ENCODE data around the gene IZUMO1R.
"Not testable (repeated sequence)": the region's sequence is repeated elsewhere in the genome, so short reads cannot be mapped to it uniquely, and the experiment has no call there.

IZUMO1R gene

DNA sequence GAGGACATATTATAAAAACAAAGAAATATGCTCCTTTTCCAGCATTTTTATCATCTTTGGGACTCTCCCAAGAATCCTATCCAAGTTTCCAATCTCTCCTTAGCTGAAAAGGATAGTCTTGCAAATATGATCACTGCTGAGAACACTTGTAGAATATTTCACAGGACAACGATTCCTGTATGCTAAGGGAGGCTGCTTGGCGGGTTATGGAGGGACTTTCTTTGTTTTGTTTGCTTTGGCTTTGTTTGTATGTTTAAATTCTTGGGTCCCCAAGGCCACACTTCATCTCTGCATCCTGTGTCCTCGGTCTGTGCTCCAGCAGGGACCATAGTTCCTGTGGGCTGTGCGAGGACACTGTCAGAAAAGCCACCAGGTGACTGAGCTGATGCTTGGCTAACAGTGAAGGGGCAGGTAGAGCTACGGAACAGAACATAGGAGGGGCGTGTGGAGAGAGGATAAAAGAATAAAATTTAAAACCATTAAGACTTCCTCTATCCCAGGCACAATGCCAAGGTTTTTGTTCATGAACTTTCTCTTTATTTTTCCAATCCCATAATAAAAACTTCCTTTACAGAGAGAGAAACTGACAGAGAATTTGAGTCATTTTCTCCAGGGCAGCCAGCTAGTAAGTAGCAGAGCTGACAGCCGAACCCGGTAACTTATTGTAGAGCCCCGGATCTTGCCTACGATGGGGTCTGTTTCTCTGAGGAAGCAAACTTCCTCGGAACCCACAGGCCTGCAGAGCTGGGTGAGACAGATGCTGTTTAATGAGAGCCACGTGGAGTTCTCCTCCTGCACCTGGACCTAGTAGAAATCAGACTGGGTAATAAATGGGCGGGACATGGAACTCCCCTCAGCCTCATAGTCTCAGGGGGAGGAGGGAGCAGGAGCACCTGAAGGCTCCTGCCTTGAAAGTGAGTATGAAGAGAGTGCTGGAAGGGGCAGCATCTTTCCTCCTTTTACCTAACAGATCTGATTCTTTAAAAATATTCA is at the start of gene IZUMO1R:
TSS of gene IZUMO1R (plus strand) at position 615 of the 993 bp plus-strand sequence. CDS start 1,057 bp downstream, outside the sequence.
- DNase-seq (ENCODE audit: low read depth in 3 of 3): no peak

DNA sequence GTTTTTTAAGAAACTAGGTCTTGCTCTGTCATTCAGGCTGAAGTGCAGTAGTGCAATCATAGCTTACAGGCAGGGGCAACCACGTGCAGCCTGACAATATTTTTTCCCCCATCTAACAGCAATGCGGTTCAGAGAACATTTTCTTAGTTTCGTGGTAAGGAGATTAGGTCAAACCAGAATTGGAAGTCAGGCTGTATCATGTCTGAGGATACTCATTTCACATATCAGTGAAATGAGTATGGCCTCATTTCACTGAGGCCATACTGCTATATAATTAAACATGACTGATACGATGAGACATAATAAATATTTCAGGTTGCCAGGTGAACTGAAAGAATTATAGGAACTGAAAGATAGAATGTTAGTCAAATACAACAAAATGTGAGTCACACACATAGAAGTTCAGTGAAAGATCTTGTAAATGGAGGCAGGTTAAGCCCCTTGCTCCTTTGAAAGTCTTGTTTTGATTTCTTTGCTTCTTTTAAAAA is 32.5 kb upstream of the IZUMO1R start:
- DNase-seq (ENCODE audit: low read depth in 3 of 3): no peak

DNA sequence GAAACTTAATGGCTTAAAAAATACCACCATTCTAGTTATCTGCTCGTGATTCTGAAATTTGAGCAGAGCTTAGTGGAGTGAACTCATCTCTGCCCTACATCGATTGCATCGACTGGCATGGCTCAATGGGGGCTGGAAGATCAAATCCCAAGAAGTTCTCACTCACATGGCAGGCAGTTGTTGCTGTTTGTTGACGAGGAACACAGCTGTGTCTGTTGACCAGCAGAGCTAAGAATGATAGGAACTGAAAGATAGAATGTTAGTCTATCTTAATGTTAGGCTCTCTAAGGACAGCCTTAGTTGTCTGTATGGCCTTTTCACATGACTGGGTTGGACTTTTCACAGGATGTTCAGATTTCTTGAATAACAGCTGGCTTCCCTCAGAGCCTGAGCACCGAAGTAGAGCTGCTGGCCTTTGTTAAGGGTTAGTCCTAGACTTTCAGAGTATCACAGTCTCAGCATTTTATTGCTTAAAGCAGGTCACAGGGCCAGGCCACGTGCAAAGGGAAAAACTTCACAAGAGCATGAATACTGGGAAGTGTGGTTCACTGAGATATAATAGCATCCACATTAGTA is 31.6 kb upstream of the IZUMO1R start:
- DNase-seq (ENCODE audit: low read depth in 3 of 3): no peak

DNA sequence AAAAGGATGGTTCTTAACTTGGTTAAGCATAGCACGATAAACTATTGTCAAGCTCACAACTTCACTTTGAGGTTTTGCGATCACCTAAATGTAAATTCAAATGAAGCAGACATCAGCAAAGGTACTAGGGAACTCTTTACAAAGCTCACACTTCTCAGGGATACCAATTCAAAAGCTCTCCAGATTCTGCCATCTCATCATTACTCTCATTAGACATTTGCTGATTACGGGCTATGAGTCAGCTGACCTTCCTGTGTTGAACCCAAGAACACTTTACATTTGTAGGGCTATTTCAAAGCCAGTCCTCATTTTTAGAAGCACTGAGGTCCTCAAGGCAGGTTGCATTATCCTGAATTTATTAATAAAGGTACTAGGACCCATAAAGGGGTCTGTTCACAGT is 28.4 kb upstream of the IZUMO1R start:
- no peak for DNase-seq (ENCODE audit: low read depth in 3 of 3)

DNA sequence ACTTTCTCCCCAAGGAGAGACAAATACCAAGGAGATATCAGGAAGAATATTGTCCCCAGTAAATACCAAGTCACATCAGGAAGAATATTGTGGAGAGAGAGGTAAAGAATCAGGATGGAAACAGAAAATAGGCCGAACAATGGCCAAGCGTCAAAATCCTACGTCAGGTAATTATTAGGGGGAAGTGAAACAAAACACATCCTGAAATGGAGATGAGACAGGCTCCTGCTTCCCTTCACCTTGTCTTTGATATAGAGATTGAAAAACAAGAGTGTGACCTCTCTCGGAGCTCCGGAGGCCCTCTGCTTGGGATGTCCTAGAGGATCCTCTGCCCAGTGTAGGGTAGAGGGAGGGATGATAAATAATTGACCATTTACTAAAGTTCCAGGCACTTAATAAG is 27.4 kb upstream of the IZUMO1R start:
- DNase-seq (ENCODE audit: low read depth in 3 of 3): no peak

DNA sequence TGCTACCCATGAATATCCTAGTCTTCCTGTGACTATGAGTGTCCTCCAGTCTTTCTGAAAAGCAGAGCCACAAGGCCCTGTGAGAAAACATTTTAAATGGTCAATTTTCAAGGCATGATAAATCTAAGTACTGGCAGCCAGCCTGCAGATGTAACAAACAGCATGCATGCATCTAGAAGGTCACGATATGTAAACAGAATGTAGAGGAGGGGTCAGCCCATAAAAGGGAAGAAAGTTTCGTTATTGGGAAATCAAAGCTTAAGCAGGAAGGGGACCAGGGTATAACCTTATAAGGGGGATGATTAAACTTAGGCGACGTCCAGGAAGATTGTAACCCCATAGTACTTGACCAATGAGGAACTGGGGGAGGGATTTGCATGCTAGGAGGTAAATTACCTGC is 26.2 kb upstream of the IZUMO1R start:
- not testable (repeated sequence) for DNase-seq (ENCODE audit: low read depth in 3 of 3)

DNA sequence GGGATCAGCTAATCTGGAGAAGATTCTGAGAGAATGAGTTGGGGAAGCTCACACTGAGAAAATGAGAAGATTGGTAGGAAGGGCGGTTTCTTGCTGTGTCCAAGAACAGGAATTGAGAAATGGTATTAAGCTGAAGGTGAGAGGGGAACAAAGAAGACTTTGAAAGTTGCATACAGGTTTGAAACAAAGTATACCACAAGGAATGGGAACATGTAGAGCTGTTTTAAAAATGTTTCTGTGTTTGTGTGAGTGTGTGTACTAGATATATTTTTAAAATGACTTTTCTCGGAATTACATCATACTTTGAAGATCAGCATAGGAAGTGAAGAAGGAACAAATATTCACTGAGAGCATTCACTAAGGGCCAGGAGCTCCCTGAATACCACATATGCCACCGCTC is 24.4 kb upstream of the IZUMO1R start:
- DNase-seq (ENCODE audit: low read depth in 3 of 3): no peak

DNA sequence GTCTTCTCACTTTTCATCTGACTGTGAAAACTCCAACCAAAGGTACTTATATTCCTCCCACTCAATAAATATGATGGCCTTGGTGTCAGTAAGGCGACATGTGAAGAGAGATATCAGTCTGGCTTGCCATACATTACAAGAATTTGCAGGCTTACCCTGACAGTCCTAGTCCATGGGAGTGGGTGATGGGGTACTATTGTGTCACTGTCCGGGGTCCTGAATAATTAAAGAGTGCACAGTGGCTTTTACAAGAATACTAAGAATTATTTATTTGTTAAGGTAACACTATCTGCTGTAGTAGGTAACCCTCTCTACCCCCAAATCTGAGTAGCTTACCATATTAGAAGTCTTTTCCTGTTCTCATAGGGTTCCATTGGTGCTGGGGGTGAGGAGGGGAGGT is 23.1 kb upstream of the IZUMO1R start:
- no peak for DNase-seq (ENCODE audit: low read depth in 3 of 3)

DNA sequence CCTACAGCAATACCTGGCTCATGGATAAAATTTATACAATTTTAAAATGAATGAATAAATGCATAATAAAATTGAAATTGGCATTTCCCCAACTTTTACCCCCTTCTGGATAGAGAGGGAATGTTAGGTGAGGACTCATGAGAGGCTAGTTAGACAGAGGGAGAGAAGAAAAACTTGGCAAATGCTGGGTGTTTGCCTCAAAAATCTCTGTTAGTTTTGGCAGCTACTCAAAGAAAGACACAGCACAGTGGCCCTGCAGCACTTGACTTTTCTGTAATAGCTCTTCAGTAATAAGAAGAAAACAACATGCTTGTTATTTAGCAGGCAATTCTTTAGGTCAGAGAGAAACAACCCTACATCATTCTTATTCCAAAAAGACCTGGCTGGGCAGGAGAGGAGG is 20.7 kb upstream of the IZUMO1R start:
- DNase-seq (ENCODE audit: low read depth in 3 of 3): no peak

DNA sequence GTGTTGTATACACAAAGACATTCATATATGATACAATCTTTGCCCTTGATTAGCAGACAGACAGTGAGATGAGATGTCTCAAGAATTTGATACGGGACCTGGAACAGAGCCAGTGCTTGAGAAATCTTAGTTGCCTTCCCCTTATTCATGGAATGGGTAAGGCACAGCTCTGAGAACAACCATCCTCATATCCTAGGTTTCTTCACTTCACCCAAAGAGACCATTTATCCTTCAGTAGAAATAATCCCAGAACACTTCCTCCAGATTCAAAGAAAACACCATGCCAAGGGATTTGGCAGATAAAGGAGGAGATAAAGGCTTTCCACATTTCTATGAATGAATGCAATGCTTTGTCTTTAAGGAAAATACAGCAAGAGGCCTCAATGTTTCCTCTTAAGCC is 8.8 kb upstream of the IZUMO1R start:
- no peak for DNase-seq (ENCODE audit: low read depth in 3 of 3)

DNA sequence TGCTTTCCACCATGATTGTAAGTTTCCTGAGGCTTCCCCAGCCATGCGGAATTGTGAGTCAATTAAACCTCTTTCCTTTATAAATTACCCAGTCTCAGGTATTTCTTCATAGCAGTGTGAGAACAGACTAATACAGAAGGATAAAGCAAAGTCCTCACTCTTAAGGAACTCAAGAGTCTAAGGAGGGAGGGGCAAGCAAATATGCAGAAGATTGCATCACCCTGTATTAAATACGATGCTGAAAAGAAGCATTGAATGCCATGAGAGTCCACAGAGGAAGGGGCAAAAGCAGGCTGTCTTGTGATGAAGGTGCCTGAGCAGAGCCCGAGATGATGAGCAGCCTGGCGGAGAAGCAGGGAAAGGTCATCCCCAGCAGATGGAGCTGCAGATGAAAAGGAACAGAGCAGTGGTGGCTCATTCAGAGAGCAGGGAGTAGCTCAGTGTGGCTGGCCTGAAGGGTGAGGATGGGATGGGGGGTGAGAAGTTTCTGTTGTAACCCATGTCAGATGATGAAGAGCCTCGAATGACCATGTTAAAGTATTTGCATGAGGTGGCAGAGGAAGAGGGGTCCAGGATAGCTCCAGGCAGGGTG is 6.3 kb upstream of the IZUMO1R start:
- no peak for DNase-seq (ENCODE audit: low read depth in 3 of 3)

DNA sequence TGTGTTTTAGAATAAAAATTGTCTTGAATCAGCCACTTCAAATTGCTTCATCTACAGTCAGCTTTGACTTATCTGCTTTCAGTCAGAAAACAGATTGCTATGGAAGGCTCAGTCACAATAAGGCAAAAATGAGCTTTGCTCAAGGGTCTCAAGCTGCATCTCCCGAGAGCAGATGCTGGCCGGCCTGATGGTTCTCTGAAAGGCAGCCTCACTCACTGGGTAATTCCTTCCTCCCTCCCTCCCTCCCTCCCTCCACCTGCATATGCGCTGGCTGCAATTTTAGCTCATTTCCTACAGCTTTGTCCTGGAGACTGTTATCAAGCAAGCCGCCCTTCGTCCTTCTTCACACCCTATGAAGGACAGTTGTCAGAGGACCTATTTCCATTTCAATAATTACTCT is 1.6 kb upstream of the IZUMO1R start:
- DNase-seq (ENCODE audit: low read depth in 3 of 3): no peak

DNA sequence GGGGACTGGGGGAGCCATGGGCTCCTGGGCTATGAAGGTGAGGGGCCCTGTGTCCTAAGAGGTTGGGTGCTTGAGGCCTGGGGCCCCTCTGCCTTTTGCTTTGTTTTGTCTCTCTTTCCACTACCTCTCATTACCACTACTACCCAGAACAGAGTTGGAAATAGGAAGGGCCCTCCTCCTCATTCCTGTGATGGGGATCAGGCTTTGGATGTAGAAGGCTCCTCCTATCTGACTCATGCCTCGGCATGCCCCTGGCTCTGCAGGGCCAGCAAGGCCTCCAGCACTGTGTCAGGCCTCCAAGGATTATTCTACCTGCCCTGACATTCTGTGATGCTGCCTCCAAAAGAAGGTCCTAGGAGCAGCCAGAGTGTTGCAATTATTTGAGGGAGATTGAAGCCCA is 766 bp downstream of the IZUMO1R start:
- DNase-seq (ENCODE audit: low read depth in 3 of 3): no peak

DNA sequence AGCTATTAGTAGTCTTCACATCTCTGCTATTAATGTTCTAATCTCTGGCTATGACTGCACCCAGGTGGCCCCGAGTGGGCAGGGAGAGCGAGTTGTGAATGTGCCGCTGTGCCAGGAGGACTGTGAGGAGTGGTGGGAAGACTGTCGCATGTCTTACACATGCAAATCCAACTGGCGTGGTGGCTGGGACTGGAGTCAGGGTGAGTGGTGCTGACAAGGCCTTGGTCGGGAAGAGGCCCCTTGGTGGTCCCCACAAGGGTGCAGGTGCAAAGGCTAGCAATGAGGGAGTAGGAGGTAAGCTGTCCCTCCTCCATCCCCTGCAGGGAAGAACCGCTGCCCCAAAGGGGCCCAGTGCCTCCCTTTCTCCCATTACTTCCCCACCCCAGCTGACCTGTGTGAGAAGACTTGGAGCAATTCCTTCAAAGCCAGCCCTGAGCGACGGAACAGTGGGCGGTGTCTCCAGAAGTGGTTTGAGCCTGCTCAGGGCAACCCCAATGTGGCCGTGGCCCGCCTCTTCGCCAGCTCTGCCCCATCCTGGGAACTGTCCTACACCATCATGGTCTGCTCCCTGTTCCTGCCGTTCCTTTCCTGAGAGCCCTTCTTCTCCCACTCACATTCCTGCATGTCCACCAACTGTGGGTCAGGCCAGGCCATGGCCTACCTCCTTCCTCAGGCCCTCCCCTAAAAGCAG is 2.9 kb downstream of the IZUMO1R start:
- no peak for DNase-seq (ENCODE audit: low read depth in 3 of 3)

DNA sequence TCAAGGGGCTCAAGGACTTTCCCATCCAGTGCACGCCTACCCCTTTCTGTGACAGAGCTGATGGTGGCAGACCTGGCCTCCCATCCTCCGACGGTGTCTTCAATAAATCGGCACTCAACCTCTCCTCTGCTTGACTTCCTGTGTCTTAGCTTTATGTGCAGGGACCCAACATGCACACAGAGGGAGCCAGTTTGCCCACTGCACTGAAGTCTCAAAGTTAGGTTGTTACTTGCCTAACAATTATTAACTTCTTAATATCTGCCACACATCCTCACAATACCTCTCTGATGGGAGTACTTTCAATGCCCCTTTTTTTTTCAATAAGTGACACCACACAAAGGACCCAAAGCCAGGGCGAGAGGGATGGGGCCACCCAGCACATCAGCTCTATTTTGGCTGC is 3.6 kb downstream of the IZUMO1R start:
- DNase-seq (ENCODE audit: low read depth in 3 of 3): no peak

DNA sequence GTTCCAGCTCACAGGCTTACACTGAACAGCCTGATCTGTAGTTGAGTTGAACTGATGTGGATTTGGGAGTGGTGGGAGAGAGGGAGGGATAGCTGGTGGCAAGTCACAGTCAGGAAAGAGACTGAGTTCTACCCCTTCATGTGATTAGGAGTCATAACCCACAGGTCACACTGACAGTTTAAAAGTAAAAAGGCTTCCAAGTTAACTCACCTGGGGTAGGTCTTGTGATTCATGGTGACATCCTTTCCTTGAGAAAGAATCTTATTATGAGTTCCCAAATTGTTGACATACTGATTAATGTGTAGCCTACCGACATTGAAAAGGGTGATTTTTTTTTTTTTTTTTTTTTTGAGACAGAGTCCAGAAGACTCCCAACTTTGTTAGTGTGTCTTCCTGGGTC is 5.4 kb downstream of the IZUMO1R start:
- no peak for DNase-seq (ENCODE audit: low read depth in 3 of 3)

DNA sequence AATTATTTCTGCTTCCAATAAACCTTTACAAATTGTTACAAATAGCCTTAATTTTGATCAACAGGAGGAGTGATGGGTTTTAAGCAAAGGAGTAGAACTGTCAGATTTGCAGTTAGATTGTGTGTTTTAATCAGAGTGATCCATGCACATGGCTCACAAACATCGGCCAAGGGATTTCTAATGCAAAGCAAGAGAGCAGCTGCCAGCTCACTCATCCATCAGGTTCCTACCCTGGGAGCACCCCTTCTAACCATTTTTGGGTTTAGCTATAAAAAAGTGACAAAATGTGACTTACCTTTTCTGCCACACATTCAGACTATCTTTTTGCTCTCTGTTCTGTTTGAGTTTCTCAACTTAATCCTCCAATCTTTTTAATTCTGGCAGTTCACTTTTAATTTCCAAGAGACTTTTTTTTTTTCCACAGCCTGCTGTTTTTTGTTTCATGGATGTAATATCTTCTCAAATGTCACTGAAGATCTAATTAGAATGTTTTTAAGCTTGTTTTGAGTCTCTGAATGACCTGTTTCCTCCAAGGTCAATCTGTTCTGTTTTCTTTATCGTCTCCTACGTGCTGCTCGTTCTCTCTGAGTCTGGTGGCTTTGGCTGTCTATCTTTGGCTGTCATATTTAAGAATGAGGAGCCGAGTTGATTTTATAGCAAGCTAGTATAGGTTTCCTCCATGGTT is 6.0 kb downstream of the IZUMO1R start:
- DNase-seq (ENCODE audit: low read depth in 3 of 3): no peak

DNA sequence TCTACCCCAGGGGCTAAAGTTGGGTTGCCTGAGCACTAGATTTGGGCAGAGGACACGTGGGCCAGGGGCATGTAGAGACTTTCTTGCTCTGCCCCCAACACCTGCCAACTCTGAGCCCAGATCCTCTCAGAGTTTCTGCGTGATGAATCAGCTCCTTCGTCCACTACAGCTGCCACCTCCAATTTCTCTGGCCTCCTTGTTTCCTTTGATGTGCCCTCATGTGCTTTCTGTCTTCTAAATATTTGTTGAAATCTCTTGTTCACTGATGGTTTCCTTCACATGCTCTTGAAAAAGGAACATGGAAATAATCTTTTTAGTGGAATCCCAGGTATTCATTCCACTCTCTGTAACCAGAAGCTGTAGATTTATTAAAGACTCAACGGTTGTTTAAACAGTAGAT is 8.0 kb downstream of the IZUMO1R start:
- DNase-seq (ENCODE audit: low read depth in 3 of 3): no peak

DNA sequence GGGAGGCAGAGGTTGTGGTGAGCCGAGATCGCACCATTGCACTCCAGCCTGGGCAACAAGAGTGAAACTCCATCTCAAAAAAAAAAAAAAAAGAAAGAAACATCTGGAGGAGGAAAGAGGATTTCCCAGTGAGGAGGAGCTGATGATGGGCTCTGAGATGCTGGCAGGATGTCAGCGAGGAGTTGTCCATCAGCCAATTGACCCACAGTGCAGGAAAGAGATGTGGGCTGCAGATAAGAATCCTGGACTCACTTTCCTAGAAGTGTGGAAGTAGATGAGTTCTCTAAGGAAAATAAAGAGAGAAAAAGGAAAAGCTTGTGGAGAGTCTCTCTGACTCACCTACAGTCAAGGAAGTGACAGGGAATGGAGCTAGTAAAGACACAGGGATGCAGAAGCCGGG is 9.7 kb downstream of the IZUMO1R start:
- no peak for DNase-seq (ENCODE audit: low read depth in 3 of 3)

DNA sequence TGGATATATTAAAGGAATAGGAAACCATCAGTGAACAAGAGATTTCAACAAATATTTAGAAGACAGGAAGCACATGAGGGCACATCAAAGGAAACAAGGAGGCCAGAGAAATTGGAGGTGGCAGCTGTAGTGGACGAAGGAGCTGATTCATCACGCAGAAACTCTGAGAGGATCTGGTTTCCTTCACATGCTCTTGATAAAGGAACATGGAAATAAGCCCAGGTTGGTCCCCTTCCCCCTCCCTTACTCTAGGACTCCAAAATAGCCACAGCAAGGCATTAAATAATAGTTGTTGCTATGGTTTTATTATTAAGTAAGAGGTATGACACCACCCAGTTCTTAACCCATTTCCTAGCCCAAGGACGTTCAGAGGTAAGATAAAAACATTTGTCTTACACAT is 11.3 kb downstream of the IZUMO1R start:
- no peak for DNase-seq (ENCODE audit: low read depth in 3 of 3)

DNA sequence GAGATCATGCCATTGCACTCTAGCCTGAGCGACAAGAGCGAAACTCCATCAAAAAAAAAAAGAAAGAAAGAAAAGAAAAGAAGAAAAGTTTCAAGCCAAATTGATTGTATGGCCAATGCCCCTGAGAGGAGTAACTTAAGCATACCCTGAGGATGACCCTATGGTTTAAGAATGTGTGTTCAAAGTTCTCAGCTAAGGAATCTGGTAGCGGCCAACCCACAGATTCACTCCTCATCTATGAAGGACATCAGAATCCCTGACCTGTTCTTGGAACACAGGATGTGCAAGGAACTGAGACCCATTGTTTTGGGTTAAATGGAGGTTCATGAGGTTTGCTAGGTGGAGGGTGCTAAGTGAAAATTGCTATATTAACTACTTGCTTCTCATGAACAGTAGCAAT is 18.1 kb downstream of the IZUMO1R start:
- no peak for DNase-seq (ENCODE audit: low read depth in 3 of 3)

DNA sequence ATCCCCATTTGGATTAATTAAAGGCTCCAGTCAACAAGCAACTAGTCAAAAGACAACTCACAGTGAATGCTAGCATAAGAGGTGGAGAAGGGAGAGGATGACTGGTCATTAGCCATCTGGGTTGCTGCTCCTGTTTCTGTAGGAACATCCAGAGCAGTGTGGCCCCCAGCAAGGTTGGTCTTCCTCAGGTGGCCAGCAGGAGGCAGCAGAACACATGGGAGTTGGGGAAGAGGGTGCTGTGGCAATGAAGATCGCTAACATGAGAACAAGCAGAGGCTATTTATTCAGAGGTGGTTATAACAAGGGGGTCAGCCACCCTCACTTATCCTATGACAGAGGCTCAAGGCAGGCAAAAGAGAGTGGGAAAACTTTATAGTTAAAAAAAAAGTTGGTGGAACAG is 21.3 kb downstream of the IZUMO1R start:
- peak in 1 of 3 experiments; percentile 3 for DNase-seq (ENCODE audit: low read depth in 3 of 3)

Data from stimulated activated CD4-positive, alpha-beta T cell treated with anti-CD3 and anti-CD28 coated beads, TNF-alpha, amount 100 ng/mL, for 4 hours (primary cell).